Ectodermal cell (in vitro differentiated cells): ENCODE measurements around the gene DTNBP1.

Experiments
- H3K27ac ChIP-seq: 2 replicates; pipeline ENCODE4 v1.7.0; 2013; ENCODE audit warnings: mild to moderate bottlenecking, low read depth, low read length; ENCODE audit not compliant: insufficient read depth, poor library complexity, severe bottlenecking
- H3K27me3 ChIP-seq: 2 replicates; pipeline ENCODE4 v1.7.0; 2013; ENCODE audit warnings: mild to moderate bottlenecking, low read length; ENCODE audit not compliant: insufficient read depth, control insufficient read depth, poor library complexity, severe bottlenecking
- H3K36me3 ChIP-seq: one replicate; pipeline ENCODE4 v1.7.0; 2013; ENCODE audit warnings: low read length; ENCODE audit not compliant: control insufficient read depth, insufficient read depth
- H3K4me1 ChIP-seq: one replicate; pipeline ENCODE4 v1.7.0; 2013; ENCODE audit warnings: low read length; ENCODE audit not compliant: control insufficient read depth, insufficient read depth
- H3K4me3 ChIP-seq: 2 replicates; pipeline ENCODE4 v1.7.0; 2013; ENCODE audit warnings: low read depth, low read length, control low read depth; ENCODE audit not compliant: insufficient read depth
- H3K9me3 ChIP-seq: 2 replicates; pipeline ENCODE4 v1.7.0; 2013; ENCODE audit warnings: mild to moderate bottlenecking, low read length, moderate library complexity; ENCODE audit not compliant: control insufficient read depth
- WGBS, 2 experiments: methylation state at CpG; one replicate each; pipeline ENCODE4 v1.1.7; 2013; ENCODE audit warnings: missing lambda C conversion rate in 2 of 2; 5-methylcytosine and 5-hydroxymethylcytosine counted together

The DTNBP1 gene

DNA sequence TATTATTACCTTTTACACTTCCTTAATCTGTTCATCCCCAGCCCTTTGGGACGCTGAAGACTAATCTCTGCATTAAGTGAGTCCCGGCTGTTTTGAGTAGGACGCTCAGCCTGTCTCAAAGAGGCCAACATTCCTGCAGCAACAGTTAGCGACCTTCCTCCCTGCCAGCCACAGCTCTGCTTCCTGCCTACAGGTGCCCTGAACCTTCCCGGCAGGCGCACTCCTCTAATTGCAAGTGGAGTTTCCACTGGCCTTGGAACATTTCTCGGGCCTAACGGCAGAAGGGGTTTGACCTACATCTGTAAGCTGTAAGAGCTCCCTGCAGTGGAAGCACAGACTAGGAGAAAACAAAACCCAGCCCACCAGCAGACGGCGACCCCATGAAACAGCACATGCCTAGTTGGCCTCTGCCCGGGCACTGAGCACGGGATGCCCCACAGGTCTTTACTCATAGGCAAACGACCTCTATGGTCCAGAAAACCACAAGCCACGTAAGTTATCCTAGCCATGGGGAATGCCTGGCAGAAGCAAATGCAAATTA lies 137.9 kb downstream of the DTNBP1 start:
- Histone ChIP-seq H3K27me3 (no peaks in the 10 kb centered on the region), H3K36me3 (peaks cover 29% of the 10 kb centered on the region), H3K9me3 (no peaks in the 10 kb centered on the region), H3K4me3 (no peak overlapping the region), H3K27ac (no peak overlapping the region), H3K4me1 (no peaks in the 10 kb centered on the region)
- WGBS, 2 experiments = 95 to 96% methylated on average over 14 of the region's 14 CpGs

DNA sequence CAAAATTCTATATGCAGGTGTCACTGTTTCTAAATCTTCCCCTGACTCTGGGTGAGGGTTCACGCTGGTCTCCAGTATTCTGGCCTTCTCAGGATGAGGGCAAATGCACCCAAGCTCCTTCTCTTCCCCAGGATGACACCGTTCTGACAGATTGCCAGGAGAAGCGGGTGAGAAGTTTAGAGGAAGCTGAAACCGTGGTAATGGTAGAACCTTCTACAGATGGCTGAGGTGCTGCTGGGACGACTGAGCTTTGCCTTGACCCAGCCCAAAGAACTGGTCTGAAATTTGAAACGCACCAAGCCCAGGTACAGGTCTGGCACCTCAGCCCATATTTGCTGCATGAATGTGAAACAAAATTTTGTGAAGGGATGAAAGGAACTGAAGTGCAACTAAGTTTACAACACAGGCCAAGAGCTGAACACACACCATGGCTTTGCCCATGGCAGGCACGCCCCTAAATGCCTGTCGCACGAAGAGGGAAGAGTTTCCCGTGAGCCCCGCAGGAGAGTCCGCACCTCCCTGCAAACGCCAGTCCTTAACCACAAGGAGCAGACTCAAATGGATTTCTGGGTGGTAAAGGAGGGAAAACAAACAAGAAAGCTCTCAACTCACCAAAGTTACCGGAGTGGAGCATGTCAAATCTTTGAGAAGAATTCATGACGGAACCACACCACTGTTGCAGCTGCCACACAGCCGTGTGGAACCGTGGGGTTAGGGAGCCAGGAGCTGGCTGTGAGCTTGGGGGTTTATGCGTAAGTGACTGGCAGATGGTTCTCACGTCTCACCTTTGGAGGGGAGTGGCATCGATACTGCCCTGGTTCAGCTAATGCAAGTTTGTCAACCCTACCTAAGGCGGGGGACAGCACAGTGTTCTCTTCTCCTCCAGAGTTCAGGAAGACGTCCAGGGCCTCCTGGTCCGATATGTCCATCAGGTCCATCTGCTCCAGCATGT lies 138.9 kb downstream of the DTNBP1 start:
- 96% methylated on average over 23 of the region's 23 CpGs for WGBS, 2 experiments
- H3K27ac ChIP-seq = no peak overlapping the region
- no peaks in the 10 kb centered on the region for H3K9me3 ChIP-seq
- no peak overlapping the region for H3K4me3 ChIP-seq
- peaks cover 31% of the 10 kb centered on the region for H3K36me3 ChIP-seq
- no peaks in the 10 kb centered on the region for H3K27me3 ChIP-seq
- no peaks in the 10 kb centered on the region for H3K4me1 ChIP-seq

GRCh38 chr6:15522856-15523529 lies 139.8 kb downstream of the DTNBP1 start:
- Histone ChIP-seq H3K4me1 (no peaks in the 10 kb centered on the region), H3K36me3 (peaks cover 33% of the 10 kb centered on the region), H3K9me3 (no peaks in the 10 kb centered on the region), H3K4me3 (no peak overlapping the region), H3K27ac (no peak overlapping the region), H3K27me3 (no peaks in the 10 kb centered on the region)
- WGBS, 2 experiments = 95% methylated on average over 16 of the region's 16 CpGs

DNA sequence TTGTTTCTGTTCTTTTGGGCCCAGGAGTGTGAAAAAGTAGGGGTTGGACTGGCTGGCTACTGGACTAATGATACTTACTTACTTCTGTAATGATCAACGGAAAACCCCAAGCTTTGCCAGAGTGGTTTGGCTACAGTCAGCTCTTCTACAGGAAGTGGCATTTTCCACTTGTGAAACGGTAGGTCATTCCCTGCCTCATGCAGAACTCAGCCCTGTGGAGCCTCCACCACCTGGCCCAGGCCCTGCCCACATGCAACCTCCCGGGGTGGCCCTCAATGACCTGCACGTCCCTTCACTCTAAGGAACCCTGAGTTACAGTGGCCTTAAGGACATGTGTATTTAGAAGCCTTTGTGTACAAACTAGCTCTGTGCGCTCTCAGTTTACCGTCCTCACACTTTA lies 140.4 kb downstream of the DTNBP1 start:
- H3K4me1 ChIP-seq = no peaks in the 10 kb centered on the region
- WGBS, 2 experiments = 94 to 97% methylated on average over 6 of the region's 6 CpGs
- H3K27me3 ChIP-seq = no peaks in the 10 kb centered on the region
- peaks cover 39% of the 10 kb centered on the region for H3K36me3 ChIP-seq
- H3K9me3 ChIP-seq = no peaks in the 10 kb centered on the region
- H3K4me3 ChIP-seq = no peak overlapping the region
- H3K27ac ChIP-seq = no peak overlapping the region

GRCh38 chr6:15522026-15522425 lies 140.8 kb downstream of the DTNBP1 start:
- H3K27me3 ChIP-seq = no peaks in the 10 kb centered on the region
- H3K4me1 ChIP-seq = no peaks in the 10 kb centered on the region
- H3K27ac ChIP-seq = no peak overlapping the region
- no peak overlapping the region for H3K4me3 ChIP-seq
- 92 to 94% methylated on average over 9 of the region's 9 CpGs for WGBS, 2 experiments
- no peaks in the 10 kb centered on the region for H3K9me3 ChIP-seq
- peaks cover 39% of the 10 kb centered on the region for H3K36me3 ChIP-seq

DNA sequence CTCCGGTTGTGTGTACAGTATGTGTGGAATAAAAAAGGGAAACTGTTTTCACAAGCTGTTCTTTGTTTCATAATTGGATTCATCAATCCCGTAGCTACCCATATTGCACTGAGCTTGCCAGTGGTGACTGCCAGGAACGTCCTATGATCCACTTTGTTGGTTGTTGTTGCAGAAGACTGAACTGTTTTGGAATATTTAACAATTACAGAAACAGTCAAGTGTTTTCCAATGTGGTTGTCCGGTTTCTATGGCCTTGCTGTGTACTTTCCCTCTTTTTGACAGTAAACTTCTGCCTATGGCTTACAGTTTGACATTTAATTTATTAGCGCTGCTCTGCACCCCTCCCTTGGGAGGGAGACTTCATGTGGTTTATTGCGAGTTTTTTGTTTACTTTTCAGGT lies 141.2 kb downstream of the DTNBP1 start:
- 96% methylated on average over 6 of the region's 6 CpGs for WGBS, 2 experiments

DNA sequence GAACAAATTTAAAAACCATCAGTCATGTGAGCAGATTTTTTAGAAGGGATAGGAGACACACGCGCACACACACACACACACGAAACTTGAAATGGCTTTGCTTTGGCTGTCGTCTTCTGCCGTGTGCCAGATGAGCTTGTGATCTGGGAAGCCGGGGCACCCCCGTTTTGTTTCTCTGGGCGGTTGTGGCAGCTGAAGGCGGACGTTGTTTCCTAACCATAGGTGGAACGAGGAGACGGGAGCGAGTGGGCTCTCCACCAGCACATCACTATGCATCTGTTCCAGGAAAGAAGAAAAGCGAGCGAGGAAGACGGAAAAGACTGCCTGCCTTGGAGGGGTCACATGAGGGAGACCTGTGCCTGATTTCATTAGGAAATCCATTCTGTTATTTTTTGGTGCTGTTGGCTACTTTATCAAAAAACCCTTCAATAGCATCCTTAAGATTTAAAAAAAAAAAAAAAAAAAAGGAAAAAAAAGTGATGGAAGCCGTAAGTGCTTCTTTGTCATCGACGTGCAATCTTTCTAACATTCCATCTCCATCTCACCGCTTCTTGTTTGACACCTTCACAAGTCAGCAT lies 142.1 kb downstream of the DTNBP1 start:
- no peak overlapping the region for H3K4me3 ChIP-seq
- WGBS, 2 experiments = 93 to 94% methylated on average over 20 of the region's 20 CpGs
- no peaks in the 10 kb centered on the region for H3K27me3 ChIP-seq
- no peaks in the 10 kb centered on the region for H3K9me3 ChIP-seq
- peaks cover 39% of the 10 kb centered on the region for H3K36me3 ChIP-seq
- H3K4me1 ChIP-seq = no peaks in the 10 kb centered on the region
- H3K27ac ChIP-seq = no peak overlapping the region

More for the DNA sequence above, 141.2 kb downstream of the DTNBP1 start:
- no peaks in the 10 kb centered on the region for H3K27me3 ChIP-seq
- no peaks in the 10 kb centered on the region for H3K9me3 ChIP-seq
- H3K4me3 ChIP-seq = no peak overlapping the region
- H3K36me3 ChIP-seq = peaks cover 39% of the 10 kb centered on the region
- H3K4me1 ChIP-seq = no peaks in the 10 kb centered on the region
- H3K27ac ChIP-seq = no peak overlapping the region

GRCh38 chr6:15519681-15520080 lies 143.1 kb downstream of the DTNBP1 start:
- Histone ChIP-seq H3K4me1 (no peaks in the 10 kb centered on the region), H3K27ac (no peak overlapping the region), H3K9me3 (no peaks in the 10 kb centered on the region), H3K36me3 (peaks cover 39% of the 10 kb centered on the region), H3K4me3 (no peak overlapping the region), H3K27me3 (no peaks in the 10 kb centered on the region)
- WGBS, 2 experiments = 95 to 96% methylated on average over 6 of the region's 6 CpGs

DNA sequence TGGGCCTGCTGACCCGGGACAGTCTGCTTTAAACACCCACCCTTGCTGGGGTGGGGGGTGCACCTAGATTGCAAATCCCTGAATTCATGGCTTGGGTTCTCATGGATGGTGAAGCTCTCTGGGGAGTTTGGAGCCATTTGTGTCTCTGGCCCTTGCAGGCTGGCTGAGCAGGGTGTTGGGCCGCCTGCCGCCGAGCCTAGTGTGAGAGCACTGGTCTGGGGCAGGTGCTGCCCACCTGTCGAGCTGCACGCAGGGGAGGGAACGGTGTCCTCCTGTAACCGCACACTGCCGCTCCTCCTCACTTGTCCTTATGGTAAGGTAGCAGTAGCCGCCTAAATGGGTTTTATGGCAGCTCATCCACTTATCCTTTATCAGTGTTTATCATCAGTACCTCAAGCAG lies 143.9 kb downstream of the DTNBP1 start:
- peaks cover 33% of the 10 kb centered on the region for H3K36me3 ChIP-seq
- 95 to 98% methylated on average over 10 of the region's 10 CpGs for WGBS, 2 experiments
- no peaks in the 10 kb centered on the region for H3K4me1 ChIP-seq
- H3K27ac ChIP-seq = no peak overlapping the region
- no peaks in the 10 kb centered on the region for H3K27me3 ChIP-seq
- H3K9me3 ChIP-seq = no peaks in the 10 kb centered on the region
- H3K4me3 ChIP-seq = no peak overlapping the region

DNA sequence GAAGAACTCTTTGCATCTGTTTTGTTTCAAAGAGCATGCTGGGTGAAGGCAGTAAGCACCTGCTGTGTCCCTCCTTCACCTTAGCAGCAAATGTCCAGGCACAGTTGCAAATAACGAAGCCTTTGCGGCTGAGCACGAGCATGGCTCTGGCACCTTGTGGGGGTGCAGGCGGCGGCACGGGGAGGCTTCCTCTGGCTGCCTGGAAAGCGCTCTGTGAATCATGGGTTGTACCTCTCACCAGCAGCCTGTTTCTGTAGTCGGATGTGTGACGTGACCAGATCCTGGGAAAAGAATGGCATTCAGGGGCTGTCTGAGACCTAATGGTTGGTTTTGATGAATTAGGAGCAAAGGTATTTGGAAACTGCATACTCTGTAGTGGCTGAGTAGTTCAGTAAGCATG lies 144.8 kb downstream of the DTNBP1 start:
- H3K4me1 ChIP-seq = no peaks in the 10 kb centered on the region
- no peaks in the 10 kb centered on the region for H3K9me3 ChIP-seq
- H3K27ac ChIP-seq = no peak overlapping the region
- no peaks in the 10 kb centered on the region for H3K27me3 ChIP-seq
- H3K4me3 ChIP-seq = no peak overlapping the region
- WGBS, 2 experiments = 97 to 98% methylated on average over 9 of the region's 9 CpGs
- H3K36me3 ChIP-seq = peaks cover 34% of the 10 kb centered on the region
